NCI-H82 treated with DMSO at 0.1 percent for 48 hours (cell line): ENCODE measurements around the gene CELSR2.

Experiments used
- DNase-seq: peaks from one replicate; lab custom pipeline; 2025; ENCODE audit not compliant: unreplicated experiment; lab: John Stamatoyannopoulos, UW

Gene CELSR2

GRCh38 chr1:109229531-109230127 lies 19.7 kb upstream of the CELSR2 start:
- DNase-seq = no peak

DNA sequence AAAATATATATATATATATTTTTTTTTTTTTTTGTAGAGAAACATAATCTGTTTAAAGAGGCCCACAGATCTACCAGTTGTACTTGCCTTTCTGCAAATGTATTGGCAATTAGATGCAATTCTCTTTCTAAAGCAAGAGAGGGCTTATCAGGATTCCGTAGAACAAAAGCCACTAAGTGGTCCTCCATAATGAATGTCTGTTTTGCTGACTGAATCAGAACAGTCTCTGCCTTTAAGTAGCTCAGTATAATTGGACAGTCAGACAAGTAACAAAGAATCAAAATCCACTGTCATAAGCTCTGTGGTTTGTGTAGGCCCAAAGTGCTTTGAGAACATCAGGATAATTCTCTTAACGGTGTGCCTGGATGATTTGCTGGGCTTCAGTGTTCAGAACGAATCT lies 18.3 kb upstream of the CELSR2 start:
- DNase-seq = no peak

DNA sequence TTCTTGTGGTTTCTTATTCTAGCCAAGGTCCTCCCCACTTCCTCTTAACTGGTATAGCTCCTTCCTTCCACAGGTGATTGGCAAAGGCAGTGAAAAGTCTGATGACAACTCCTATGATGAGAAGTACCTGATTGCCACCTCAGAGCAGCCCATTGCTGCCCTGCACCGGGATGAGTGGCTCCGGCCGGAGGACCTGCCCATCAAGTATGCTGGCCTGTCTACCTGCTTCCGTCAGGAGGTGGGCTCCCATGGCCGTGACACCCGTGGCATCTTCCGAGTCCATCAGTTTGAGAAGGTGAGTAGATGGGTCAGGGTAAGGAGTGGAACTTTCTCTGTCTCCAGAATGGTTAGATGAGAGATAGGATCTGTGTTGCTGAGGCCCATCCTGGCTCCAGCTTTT lies 14.2 kb upstream of the CELSR2 start:
- no peak for DNase-seq

- no peak for DNase-seq
These were observed 11.8 kb upstream of the CELSR2 start for GRCh38 chr1:109237512-109237911.

DNA sequence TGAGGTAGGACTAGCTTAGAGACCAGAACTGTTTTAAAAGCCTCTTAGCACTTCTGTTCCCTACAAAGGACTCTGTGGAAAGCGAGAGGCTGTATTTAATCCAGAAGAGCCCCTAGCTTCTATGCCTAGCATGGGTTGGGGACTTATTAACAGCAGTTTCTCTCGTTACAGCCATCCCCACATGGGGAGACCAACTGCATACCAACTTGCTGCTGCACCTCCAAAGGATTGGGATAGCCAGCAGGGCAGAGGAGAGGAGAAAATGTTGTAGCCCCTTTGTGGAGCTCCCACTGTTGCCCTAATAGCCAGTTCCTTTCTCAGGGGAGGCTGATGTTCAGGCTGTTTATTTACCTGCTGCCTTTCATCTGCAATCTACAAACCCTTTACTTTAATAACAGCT lies 11.0 kb upstream of the CELSR2 start:
- no peak for DNase-seq

GRCh38 chr1:109239047-109239408 lies 10.3 kb upstream of the CELSR2 start:
- no peak for DNase-seq

- peak; percentile 68 for DNase-seq
These were observed 9.8 kb upstream of the CELSR2 start for GRCh38 chr1:109239409-109240068.

GRCh38 chr1:109240158-109241152 lies 8.9 kb upstream of the CELSR2 start:
- peak; percentile 9 for DNase-seq

- DNase-seq = no peak
These were observed 8.0 kb upstream of the CELSR2 start for GRCh38 chr1:109241344-109241743.

GRCh38 chr1:109241841-109242345 lies 7.4 kb upstream of the CELSR2 start:
- no peak for DNase-seq

DNA sequence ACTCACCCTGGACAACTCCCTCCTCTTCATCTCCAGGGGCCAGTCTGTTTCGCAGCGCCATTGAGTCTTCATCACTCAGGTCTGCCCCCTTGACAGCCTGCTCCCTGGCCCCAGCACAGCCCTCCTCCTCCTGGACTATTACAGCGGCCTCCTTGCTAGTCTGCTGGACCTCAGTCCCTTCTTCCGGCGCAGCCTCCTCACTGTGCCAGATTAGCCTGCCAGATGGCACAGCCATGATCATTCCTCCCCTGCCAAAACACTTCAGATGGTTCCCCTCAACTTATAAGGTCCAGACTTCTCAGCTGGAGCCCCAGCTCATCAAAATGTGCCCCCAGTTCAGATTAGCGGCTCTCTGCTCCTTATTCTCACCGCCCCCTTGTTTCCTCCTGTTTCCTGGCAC lies 7.0 kb upstream of the CELSR2 start:
- DNase-seq = no peak

GRCh38 chr1:109243221-109243620 lies 6.1 kb upstream of the CELSR2 start:
- no peak for DNase-seq

GRCh38 chr1:109243860-109244552 lies 5.3 kb upstream of the CELSR2 start:
- no peak for DNase-seq

DNA sequence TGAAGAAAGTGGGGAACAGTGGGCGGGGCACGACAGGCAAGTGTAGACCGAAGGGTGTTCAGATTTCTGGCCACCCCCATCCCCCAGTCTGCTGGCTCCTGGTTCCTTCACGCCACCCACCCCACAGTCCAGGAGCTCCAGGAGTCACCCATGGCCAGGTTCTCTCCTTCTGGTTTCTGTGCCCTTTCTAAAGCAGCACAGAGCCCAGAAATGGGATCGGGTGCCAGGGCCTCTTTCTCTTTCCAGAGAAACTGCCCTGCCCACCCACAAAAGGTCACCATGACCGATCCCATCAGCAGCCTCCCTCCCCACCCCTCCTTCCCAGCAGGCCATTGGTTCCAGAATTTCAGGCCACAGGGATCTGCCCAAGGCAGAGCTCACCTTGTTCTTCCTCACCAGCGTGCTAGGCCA lies 3.2 kb upstream of the CELSR2 start:
- no peak for DNase-seq

DNA sequence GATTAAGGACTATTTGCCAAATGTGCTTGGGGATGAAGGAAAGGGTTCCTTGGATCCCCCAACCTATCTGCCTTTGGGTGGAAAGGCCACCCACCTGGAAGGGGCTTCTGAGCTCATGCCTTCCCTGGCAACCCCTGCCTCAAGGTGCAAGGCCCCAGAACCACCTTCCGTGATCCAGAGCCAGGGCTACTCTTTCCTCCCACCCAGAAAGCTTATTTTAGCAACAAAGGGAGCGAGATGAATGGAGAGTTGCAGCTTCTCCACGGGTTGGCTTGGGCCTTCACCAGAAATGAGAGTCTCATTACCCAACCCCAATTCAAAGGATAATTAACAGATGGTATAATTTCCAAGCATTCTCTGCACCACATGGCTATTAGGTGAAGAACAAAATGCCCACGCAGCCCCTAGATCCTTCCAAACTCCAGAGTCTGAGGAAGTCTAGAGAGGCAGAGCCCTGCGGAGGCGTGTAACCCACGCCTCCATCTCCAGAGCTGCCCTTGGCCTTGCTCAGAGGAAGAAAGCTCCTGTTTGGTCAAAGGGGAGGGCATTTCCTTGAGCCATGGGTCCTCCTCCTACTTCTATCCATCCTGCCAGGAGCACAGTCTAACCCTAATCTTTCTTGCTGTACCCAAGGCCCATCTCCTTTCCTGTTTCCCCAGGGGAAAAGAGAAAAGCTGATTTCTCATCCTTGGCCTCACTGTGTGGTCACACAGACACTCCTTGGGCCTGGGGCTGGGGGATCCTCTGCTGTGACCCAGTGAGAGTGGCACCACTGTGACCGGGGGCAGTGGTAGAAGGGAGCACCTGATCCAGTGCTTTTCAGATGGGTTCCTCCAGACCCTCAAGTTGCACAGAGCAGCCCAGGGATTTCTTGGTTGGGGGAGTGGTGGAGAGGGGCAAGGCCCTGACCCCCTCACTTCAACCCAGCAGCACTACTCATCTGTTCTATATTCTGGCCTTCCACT lies 1.7 kb upstream of the CELSR2 start:
- DNase-seq = no peak

- no peak for DNase-seq
These were observed 919 bp upstream of the CELSR2 start for GRCh38 chr1:109248444-109248796.

- no peak for DNase-seq
These were observed 489 bp downstream of the CELSR2 start for GRCh38 chr1:109249654-109250401.

GRCh38 chr1:109250454-109251276 lies 1.3 kb downstream of the CELSR2 start:
- no peak for DNase-seq
